ENCODE measurements around the gene ATP4A. TPM values are rescaled to one million over a fixed set of nuclear protein-coding genes. Genes with fewer than 3 reads are reported as not detected.

Gene ATP4A
- polyA plus RNA-seq, 1 donor from 2014 or later = not detected

GRCh38 chr19:35549879-35550523, 13.5 kb downstream of the ATP4A start:
- Histone ChIP-seq H3K4me2 (ENCODE audit: low read length) (no peak overlapping the region), H3F3A (ENCODE audit: insufficient read depth, low read length, poor library complexity, severe bottlenecking) (no peaks in the 10 kb centered on the region), H3K9me2 (ENCODE audit: insufficient read depth, low read length) (no peaks in the 10 kb centered on the region), H3K36me3 (ENCODE audit: insufficient read depth, low read length) (no peaks in the 10 kb centered on the region), H3K9ac (ENCODE audit: low read length) (no peak overlapping the region), H3K4me3 (ENCODE audit: low read length) (no peak overlapping the region), H3K9me3 (ENCODE audit: low read length) (no peaks in the 10 kb centered on the region), H3K79me2 (replicated peaks; ENCODE audit: insufficient read depth, low read length) (peaks cover 12% of the 10 kb centered on the region), H3K27me3 (ENCODE audit: insufficient read depth, low read depth, low read length) (no peaks in the 10 kb centered on the region), H2AFZ (ENCODE audit: low read depth, low read length) (no peak overlapping the region), H4K20me1 (ENCODE audit: insufficient read depth) (no peaks in the 10 kb centered on the region), H3K27ac (ENCODE audit: low read length) (no peak overlapping the region)
- no peak for TF ChIP-seq RAD21 (conservative IDR thresholded peaks at IDR 0.05)
- TF ChIP-seq REST (IDR thresholded peaks at IDR 0.05; ENCODE audit: borderline replicate concordance) = no peak
- no peak for TF ChIP-seq EZH2 (IDR thresholded peaks at IDR 0.05; ENCODE audit: borderline replicate concordance, insufficient read depth, low read length, poor library complexity, severe bottlenecking)
- TF ChIP-seq EP300 (conservative IDR thresholded peaks at IDR 0.05; ENCODE audit: poor library complexity, severe bottlenecking) = no peak
- TF ChIP-seq POLR2AphosphoS5 (IDR thresholded peaks at IDR 0.05) = no peak
- TF ChIP-seq CTCF (IDR thresholded peaks at IDR 0.05; ENCODE audit: poor library complexity, severe bottlenecking) = no peak
- no peak for TF ChIP-seq SMC3 (conservative IDR thresholded peaks at IDR 0.05; ENCODE audit: poor library complexity)
- no peak for TF ChIP-seq MXI1 (conservative IDR thresholded peaks at IDR 0.05; ENCODE audit: poor library complexity, severe bottlenecking)

- Histone ChIP-seq H3K9me3 (ENCODE audit: low read length) (no peaks in the 10 kb centered on the region), H3K9me2 (ENCODE audit: insufficient read depth, low read length) (no peaks in the 10 kb centered on the region), H3F3A (ENCODE audit: insufficient read depth, low read length, poor library complexity, severe bottlenecking) (no peaks in the 10 kb centered on the region), H3K4me2 (ENCODE audit: low read length) (no peak overlapping the region), H4K20me1 (ENCODE audit: insufficient read depth) (no peaks in the 10 kb centered on the region), H3K27me3 (ENCODE audit: insufficient read depth, low read depth, low read length) (no peaks in the 10 kb centered on the region), H3K79me2 (replicated peaks; ENCODE audit: insufficient read depth, low read length) (peaks cover 18% of the 10 kb centered on the region), H3K9ac (ENCODE audit: low read length) (no peak overlapping the region), H3K27ac (ENCODE audit: low read length) (no peak overlapping the region), H3K36me3 (ENCODE audit: insufficient read depth, low read length) (no peaks in the 10 kb centered on the region), H2AFZ (ENCODE audit: low read depth, low read length) (no peak overlapping the region), H3K4me3 (ENCODE audit: low read length) (no peak overlapping the region)
- TF ChIP-seq REST (IDR thresholded peaks at IDR 0.05; ENCODE audit: borderline replicate concordance) (no peak), SMC3 (conservative IDR thresholded peaks at IDR 0.05; ENCODE audit: poor library complexity) (peak; percentile 73), CTCF (IDR thresholded peaks at IDR 0.05; ENCODE audit: poor library complexity, severe bottlenecking) (peak; percentile 71), RAD21 (conservative IDR thresholded peaks at IDR 0.05) (peak; percentile 69), EZH2 (IDR thresholded peaks at IDR 0.05; ENCODE audit: borderline replicate concordance, insufficient read depth, low read length, poor library complexity, severe bottlenecking) (no peak)
Observed at GRCh38 chr19:35549174-35549788, 14.2 kb downstream of the ATP4A start.
